Ureter (tissue), 1 donor: ENCODE data around the gene STMN1. TPM values are rescaled to one million over a fixed set of nuclear protein-coding genes. Genes with fewer than 3 reads are reported as not detected.
"Not testable (repeated sequence)": the region's sequence is repeated elsewhere in the genome, so short reads cannot be mapped to it uniquely, and the experiment has no call there.

Experiments used
- DNase-seq: peaks from one replicate; pipeline ENCODE4 v3.0.0-alpha.2; 2020; ENCODE audit warnings: low spot score
- total RNA-seq: library from RNA; stranded (reverse); gene quantifications from one replicate; pipeline ENCODE4 v1.2.4, GENCODE V29; 2023
- donor health status: DM: yes; HTN: yes; CAD: no.

STMN1 gene
- total RNA-seq, result 31.2 TPM

GRCh38 chr1:25905680-25906643, at the start of gene STMN1:
Gene STMN1 (minus strand): TSS chr1:25906419. CDS start chr1:25904676, 1,743 bp downstream.
- DNase-seq, result peak; percentile 92

DNA sequence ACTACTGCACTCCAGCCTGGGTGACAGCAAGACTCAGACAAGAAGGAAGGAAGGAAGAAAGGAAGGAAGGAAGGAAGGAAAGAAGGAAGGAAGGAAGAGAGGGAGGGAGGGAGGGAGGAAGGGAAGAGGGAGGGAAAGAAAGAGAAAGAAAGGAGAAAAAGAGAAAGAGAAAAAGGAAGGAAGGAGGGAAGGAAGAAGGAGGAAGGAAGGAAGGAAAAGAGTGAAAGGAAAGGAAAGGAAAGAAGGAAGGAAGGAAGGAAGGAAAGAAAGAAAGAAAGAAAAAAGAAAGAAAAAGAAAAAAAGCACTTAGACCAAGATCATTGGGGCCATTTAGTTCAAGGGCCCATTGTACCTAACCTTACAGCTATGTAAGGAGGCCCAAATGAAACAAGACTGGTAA, 49.3 kb upstream of the STMN1 start:
- no peak for DNase-seq

- no peak for DNase-seq
These were observed 48.2 kb upstream of the STMN1 start for GRCh38 chr1:25954282-25954938.

GRCh38 chr1:25952841-25953401, 46.7 kb upstream of the STMN1 start:
- no peak for DNase-seq

- DNase-seq, result no peak
These were observed 42.4 kb upstream of the STMN1 start for GRCh38 chr1:25948641-25949040.

GRCh38 chr1:25947027-25947426, 40.8 kb upstream of the STMN1 start:
- no peak for DNase-seq

DNA sequence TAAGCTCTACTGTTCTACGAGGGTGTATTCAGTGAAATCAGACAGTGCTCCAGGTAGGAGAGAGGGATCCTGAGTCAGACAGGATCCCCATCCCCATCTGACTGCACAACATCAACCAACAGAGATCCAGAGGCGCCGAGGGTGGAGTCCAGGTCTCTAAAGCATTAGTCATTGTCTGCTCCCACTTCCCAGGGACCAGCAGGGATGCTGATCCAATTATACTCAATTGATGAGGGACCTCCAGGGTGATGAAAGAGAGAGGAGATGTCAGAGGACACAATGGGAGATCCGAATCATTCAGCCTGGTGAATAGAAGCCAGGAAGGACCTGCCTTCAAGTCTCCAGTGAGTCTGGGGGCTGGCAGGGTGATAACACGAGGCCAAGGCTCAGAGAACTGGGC, 39.5 kb upstream of the STMN1 start:
- no peak for DNase-seq

DNA sequence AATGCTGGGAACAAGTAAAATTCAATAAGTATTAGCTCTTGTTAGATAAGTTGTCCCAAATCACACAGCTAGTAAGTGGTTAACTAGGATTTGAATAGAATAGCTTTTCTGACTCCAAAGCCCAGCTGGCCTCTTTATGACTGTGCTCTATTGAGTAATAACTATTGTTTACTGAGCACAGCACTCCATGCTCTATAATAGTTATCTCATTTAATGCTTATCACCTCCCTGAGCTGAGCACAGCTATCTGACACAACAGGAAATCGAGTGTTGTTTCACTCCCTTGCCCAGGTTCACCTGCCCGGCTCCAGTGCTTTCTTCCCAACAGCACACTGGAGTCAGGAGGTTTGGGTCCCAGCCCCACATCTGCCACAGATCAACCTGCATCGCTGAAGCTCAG, 38.8 kb upstream of the STMN1 start:
- no peak for DNase-seq

- DNase-seq, result not testable (repeated sequence)
These were observed 37.3 kb upstream of the STMN1 start for GRCh38 chr1:25943511-25943910.

GRCh38 chr1:25936947-25937346, 30.7 kb upstream of the STMN1 start:
- DNase-seq, result no peak

GRCh38 chr1:25933479-25934365, 27.5 kb upstream of the STMN1 start:
- no peak for DNase-seq

GRCh38 chr1:25932811-25933400, 26.7 kb upstream of the STMN1 start:
- not testable (repeated sequence) for DNase-seq

GRCh38 chr1:25932321-25932720, 26.1 kb upstream of the STMN1 start:
- DNase-seq, result no peak

- DNase-seq, result no peak
These were observed 22.8 kb upstream of the STMN1 start for GRCh38 chr1:25929016-25929415.

GRCh38 chr1:25927521-25928265, 21.5 kb upstream of the STMN1 start:
- DNase-seq, result no peak

DNA sequence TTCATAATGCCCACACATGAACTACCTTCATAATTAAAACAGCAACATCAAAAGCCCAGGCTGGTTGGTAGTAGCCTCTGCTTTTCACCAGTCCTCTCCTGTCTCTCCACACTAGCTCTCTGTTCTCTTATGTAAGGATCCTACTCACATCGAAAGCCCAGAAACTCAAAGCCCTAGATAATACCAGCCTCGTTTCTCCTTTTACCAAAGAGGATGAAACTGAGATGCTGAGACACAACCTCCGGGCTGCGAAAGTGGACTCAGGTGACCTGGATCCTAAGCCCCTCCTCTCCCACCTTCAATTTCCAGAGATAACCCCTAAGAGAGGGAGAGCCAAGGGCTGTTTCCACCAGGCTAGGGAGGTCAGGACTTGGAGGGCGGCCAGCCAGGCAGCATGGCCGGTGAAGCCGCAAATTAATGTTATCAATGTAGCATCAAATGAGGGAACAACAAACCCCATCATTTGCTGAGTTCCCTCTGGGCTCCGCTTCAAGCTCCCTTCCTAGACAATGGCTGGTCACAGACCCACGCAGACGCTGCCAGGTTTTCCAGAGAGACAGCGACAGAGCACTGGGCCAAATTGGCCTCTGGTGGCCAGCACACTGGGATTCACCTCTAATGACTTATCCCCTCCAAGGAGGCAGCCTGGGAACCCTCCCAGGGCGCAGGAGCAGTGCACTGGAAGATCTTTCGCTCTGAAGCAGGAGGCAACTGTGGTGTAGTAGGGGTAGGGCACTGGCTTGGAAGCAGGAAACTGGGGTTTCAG, 20.7 kb upstream of the STMN1 start:
- DNase-seq, result no peak

GRCh38 chr1:25924454-25924853, 18.2 kb upstream of the STMN1 start:
- DNase-seq, result no peak

DNA sequence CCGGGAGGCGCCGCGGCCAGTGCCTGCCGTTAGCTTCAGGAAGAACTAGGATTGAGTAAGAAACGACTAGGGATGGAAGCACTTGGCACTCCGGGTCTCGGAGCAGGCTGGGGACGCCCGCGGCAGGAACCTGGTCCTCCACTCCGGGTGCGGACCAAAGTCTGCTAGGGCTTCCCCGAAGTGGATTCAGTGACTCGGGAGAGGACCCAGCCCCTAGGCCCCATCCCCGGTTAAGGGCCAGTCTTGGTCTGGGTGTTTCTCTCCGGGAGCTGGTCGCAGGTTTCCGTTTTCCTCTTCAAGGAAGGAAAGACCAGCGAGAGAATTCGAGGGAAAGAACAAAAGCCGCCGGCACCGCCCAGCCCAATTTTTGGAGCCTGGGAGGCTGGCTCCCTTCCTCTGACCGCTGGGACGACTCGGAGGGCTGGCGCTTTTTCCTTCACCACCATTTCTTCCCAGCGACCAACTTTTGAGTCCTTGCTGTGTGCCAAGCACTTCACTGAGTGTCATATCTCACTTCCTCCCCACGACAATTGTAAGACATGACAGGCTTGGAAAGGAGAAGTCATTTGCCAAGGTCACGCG, 16.8 kb upstream of the STMN1 start:
- DNase-seq, result peak; percentile 49
